GM20431 (cell line): ENCODE data around the gene IL21R.

ENCODE experiments used
- in situ Hi-C: fragments of 300-500 bp; cut with MseI, MboI; formaldehyde crosslinking; loops from one replicate; pipeline ENCODE4 v1.15.0; 2020; ENCODE audit warnings: low sequenced_read_pairs; ENCODE audit not compliant: unreplicated experiment

IL21R gene

DNA sequence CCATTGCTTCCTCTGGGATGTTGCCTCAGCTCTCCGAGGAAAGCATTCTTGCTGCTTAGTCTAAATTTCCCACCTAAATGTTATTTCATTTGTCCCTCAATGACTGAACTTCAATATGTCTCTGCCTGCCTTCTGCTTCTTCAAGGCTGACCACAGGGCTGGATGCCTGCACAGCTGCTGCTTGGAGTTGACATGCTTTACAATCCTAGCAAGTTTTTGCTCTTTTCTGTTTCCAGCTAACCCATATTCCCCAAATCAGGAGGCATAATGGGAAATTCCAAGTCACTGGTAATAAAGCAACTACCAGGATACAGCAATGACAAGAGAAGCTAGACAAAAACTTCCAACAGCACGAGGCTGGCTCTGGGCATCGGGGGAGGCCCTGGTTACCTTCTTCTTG is 98.8 kb downstream of the IL21R start:
- in situ Hi-C loops = no loop called here
